Fibroblast of skin of right quadriceps (primary cell): Measurements from ENCODE around the gene ZNF423.

ENCODE experiments used
- DNase-seq: peaks from one replicate; pipeline ENCODE4 v3.0.0-alpha.2; 2013

ZNF423 gene

GRCh38 chr16:49846800-49847199 lies 9.1 kb downstream of the ZNF423 start:
- no peak for DNase-seq

- DNase-seq: no peak
Observed at GRCh38 chr16:49844359-49844758, 11.6 kb downstream of the ZNF423 start.

- no peak for DNase-seq
Observed at GRCh38 chr16:49843758-49844157, 12.2 kb downstream of the ZNF423 start.

- DNase-seq: no peak
Observed at GRCh38 chr16:49842972-49843371, 12.9 kb downstream of the ZNF423 start.

GRCh38 chr16:49839017-49839825 lies 16.7 kb downstream of the ZNF423 start:
- DNase-seq: no peak

GRCh38 chr16:49838441-49839016 lies 17.4 kb downstream of the ZNF423 start:
- DNase-seq: no peak

- no peak for DNase-seq
Observed at GRCh38 chr16:49837688-49838410, 18.1 kb downstream of the ZNF423 start.

GRCh38 chr16:49836668-49837067 lies 19.2 kb downstream of the ZNF423 start:
- no peak for DNase-seq

GRCh38 chr16:49836218-49836617 lies 19.7 kb downstream of the ZNF423 start:
- DNase-seq: no peak

- no peak for DNase-seq
Observed at GRCh38 chr16:49835161-49835777, 20.6 kb downstream of the ZNF423 start.

- DNase-seq: peak; percentile 67
Observed at GRCh38 chr16:49834531-49835151, 21.3 kb downstream of the ZNF423 start.

- DNase-seq: no peak
Observed at GRCh38 chr16:49833796-49834530, 21.9 kb downstream of the ZNF423 start.

GRCh38 chr16:49833085-49833484 lies 22.8 kb downstream of the ZNF423 start:
- no peak for DNase-seq

- DNase-seq: no peak
Observed at GRCh38 chr16:49832177-49832576, 23.7 kb downstream of the ZNF423 start.

GRCh38 chr16:49830873-49831272 lies 25.0 kb downstream of the ZNF423 start:
- no peak for DNase-seq

GRCh38 chr16:49828533-49829267 lies 27.2 kb downstream of the ZNF423 start:
- no peak for DNase-seq

GRCh38 chr16:49827805-49828438 lies 28.0 kb downstream of the ZNF423 start:
- DNase-seq: no peak

- DNase-seq: no peak
Observed at GRCh38 chr16:49826515-49826914, 29.4 kb downstream of the ZNF423 start.

GRCh38 chr16:49825041-49825440 lies 30.9 kb downstream of the ZNF423 start:
- DNase-seq: no peak

- DNase-seq: no peak
Observed at GRCh38 chr16:49824593-49824992, 31.3 kb downstream of the ZNF423 start.
